CD4-positive, alpha-beta T cell treated with Interleukin-4 for 4 hours (primary cell): ENCODE measurements around the gene DSCAM.
"Not testable (repeated sequence)": the region's sequence is repeated elsewhere in the genome, so short reads cannot be mapped to it uniquely, and the experiment has no call there.

Experiments
- DNase-seq: peaks from one replicate; pipeline ENCODE4 v3.0.0-alpha.2; 2020

Gene DSCAM

DNA sequence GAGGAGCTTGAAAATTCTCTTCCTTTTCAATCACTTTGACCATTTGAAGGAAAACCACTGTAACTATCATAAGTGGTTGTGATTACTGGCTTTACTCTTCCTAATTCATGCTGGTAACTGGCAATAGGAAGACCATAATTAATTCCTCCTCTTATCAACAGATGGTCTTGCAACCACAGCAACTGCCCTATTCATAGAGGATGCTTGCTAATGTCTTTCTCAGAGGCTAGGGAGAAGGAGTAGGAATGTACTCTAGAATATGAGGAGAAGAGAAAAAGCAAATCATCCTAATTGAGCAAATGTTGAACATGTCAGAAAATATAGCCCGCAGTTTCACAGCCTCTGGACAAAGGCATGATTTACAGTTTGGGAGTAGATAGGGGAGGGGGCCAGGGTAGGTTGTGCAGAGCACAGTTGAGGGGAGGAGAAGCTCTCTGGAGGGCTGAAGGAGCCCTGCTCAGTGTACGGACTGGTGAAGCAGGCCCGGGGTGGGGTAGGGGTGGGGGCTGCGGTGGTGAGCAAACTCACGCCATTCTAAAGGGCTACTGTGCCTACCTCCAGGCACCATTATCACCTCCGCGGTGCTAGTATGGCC lies 786.8 kb downstream of the DSCAM start:
- no peak for DNase-seq

DNA sequence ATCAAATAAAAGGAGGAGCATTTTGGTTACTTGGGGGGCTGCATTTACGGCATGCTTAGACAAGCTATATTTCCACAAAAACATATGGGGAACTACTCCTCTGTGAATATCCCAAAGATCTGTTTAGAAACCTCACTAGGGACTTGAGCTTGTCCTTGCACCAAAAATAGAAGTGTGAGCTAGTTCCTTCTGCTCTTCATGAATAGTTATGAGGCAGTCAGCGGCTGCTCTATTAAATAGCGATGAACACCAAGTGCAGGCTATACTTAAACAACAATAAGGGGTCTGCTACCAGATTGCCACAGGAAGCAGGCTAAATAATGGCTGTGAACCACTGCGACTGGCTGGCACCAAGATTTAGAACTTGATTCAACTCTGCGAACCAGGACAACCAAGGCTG lies 789.6 kb downstream of the DSCAM start:
- DNase-seq, result no peak

- DNase-seq, result no peak
These were observed 790.9 kb downstream of the DSCAM start for GRCh38 chr21:40056031-40056430.

GRCh38 chr21:40054403-40054802 lies 792.6 kb downstream of the DSCAM start:
- DNase-seq, result no peak

DNA sequence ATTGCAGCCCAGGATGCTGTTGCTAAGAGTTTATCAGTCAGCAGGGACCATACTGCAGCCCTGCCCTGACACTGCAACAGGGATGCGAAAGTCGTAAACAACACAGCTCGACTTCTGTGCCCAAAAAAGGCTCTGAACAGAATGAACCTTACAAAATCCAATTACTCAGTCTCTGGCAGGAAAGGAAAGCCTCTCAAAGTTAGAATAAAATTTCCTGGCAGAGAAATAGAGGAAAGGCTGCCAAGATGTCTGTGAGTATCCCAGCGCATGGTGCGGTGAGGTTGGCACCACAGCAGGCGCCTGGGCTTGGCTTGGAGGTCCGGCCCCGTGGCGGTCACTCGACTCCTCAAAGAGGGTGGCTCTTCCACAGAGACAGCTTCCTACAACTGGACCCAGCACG lies 794.0 kb downstream of the DSCAM start:
- DNase-seq, result no peak

DNA sequence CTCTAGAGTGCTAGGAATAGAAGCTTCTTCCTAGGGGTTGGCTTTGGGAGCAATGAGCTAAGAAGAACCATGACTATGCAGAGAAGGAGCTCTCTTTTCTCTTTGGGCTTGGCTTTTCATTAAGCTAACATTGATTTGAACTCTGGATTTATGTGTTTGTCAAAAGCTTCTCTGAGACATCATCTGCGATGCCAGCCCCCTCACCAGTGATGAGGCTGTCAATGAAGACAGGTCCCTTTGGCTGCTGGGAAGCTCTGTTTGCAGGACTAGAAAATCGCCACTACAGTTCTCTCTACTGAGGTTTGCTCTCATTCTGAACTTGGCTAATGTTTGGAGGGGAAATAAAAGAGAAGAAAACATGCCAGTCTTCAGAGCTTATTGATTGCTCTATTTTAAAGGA lies 794.7 kb downstream of the DSCAM start:
- no peak for DNase-seq

GRCh38 chr21:40051801-40052200 lies 795.2 kb downstream of the DSCAM start:
- no peak for DNase-seq

DNA sequence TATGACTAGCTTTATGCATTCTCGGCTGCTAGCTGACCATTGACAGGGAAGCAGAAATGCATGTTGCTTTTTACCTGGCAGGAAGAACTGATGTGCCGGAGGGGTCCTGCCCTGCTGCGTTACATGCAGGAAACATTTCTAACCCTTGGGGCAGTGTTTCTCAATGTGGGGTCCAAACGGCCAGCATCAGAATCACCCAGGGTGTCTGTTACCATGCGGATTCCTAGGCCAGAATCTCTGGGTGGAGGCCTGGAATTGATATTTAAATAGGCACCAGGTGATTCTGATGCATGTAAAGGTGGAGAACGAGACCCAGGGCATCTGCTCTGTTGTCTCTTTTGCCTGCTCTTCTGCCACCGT lies 797.0 kb downstream of the DSCAM start:
- no peak for DNase-seq

GRCh38 chr21:40049031-40049930 lies 797.7 kb downstream of the DSCAM start:
- no peak for DNase-seq

DNA sequence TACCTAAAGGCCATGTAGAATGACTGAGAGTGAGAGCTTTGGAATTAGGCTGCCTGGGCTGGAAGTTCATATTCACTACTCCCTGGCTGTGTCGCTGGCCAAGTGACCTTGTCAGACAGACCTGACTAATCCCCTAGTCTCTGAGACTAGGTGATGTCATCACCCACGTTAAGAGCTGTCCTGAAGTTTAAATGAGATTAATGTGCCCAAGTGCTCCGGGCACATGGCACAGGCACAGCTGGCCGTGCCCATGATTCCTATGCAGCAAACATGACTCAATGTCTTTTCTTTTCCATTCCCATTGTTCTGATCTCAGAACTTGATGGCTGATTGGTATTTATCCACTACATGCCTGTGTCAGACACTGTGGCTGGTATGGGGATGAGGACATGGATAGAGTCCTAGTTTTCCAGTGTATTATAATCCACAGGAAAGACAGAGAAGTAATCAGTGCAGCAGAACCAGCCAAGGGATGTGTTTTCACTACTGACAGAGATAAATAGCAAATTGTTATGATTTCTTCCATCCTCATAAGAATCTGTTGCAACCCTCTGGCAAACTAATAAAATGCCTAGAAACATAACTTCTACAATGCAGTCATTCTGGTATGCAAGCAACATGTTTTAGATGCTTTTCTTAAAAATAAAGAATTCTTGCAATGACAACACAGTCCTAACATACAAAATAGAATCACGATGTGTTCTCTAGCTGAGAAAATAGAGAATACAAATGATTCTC lies 798.8 kb downstream of the DSCAM start:
- no peak for DNase-seq

DNA sequence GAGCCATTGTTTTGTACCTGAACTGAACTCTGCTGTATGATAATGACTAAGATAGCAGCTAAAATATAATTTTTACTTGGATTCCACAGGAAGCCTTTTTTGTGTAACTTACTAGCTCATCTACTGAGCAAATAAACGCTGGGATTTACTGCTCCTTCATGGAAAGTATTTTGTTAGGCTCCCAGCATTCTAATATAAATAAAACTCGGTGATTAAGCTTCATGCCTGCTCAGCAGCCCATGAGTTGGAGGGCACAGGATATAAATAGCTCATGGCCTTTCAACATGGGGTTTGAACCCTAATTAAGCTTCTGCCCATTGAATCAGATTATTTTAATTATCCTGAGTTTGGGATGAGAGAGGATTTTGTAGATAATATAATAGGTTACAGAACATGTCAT lies 799.7 kb downstream of the DSCAM start:
- DNase-seq, result no peak

DNA sequence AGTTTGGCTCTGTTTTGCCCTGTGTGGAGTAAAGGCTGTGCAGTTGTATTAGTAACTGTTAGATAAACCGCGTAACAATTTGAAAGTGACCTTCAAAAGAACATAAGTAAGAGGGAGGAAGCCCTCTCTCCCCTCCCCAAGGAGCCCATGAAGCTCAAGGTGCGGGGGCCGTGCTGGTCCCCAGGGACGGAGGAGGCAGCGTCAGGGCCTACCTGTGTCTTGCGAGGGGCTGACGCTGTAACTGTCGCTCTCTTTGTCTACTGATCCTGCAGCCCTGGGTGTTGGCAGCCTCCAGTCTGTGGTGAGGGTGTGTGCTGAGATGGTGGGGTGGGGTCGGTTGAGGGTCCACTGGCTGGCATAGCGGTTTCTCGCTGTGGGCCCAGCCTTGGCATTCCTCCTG lies 803.1 kb downstream of the DSCAM start:
- no peak for DNase-seq

GRCh38 chr21:40043423-40043822 lies 803.5 kb downstream of the DSCAM start:
- DNase-seq, result no peak

GRCh38 chr21:40041446-40041845 lies 805.5 kb downstream of the DSCAM start:
- DNase-seq, result no peak

- DNase-seq, result not testable (repeated sequence)
These were observed 813.7 kb downstream of the DSCAM start for GRCh38 chr21:40033156-40033782.

GRCh38 chr21:40029888-40030287 lies 817.1 kb downstream of the DSCAM start:
- no peak for DNase-seq

- DNase-seq, result not testable (repeated sequence)
These were observed 818.6 kb downstream of the DSCAM start for GRCh38 chr21:40028393-40028792.

- no peak for DNase-seq
These were observed 825.2 kb downstream of the DSCAM start for GRCh38 chr21:40021558-40022351.

DNA sequence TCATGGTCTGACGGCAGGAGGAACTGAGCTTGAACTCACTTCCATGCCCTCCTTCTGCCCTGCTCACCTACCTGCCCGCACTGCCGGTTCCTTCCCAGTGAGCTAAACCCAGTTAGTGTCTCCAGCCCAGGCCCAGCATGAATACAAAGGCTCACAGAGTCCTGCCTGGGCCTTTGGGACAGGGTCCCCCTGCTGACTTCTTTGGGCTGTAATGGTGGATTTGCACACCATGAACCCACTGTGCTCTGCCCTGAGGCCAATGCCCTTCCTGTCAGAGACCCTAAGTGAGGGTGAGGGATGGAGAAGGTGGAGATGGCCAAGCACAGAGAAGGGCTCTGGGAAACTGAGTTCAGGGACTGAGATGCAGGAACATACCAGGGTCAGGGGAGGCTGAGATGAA lies 826.3 kb downstream of the DSCAM start:
- DNase-seq, result no peak

- DNase-seq, result no peak
These were observed 828.0 kb downstream of the DSCAM start for GRCh38 chr21:40018871-40019475.

- no peak for DNase-seq
These were observed 830.3 kb downstream of the DSCAM start for GRCh38 chr21:40016667-40017066.

GRCh38 chr21:40016234-40016633 lies 830.7 kb downstream of the DSCAM start:
- DNase-seq, result no peak
